Spleen (tissue), 7 donors: ENCODE data around the gene RFX1.

Experiments used
- CTCF ChIP-seq, 11 experiments: fragments of 200-600 bp in 7 of 11; fragments of 450-650 bp in 4 of 11; sonication (generic) in 4 of 11; IDR thresholded peaks in 8 of 11; conservative IDR thresholded peaks in 3 of 11; 1 replicate in 7 of 11; 2 replicates in 4 of 11; pipeline versions ENCODE4 v1.4.0 to v1.8.0; 2016 to 2021; ENCODE audit warnings: antibody characterized with exemption in 11 of 11, inconsistent platforms in 4 of 11, mild to moderate bottlenecking in 1 of 11
- POLR2AphosphoS5 ChIP-seq, 3 donors: sonication (generic); formaldehyde crosslinking; IDR thresholded peaks; one replicate each; pipeline ENCODE4 v1.5.1; 2017; ENCODE audit warnings: antibody characterized with exemption in 3 of 3
- donor health status: DM: no; HTN: no; CAD: no; lungs with moderate emphysema.
- donor health status: DM: no; HTN: no; CAD: no.
- donor health status: DM: no; HTN: no; CAD: no.

GRCh38 chr19:13964776-13965175 is 41.3 kb downstream of the RFX1 start:
- TF ChIP-seq CTCF (IDR thresholded peaks at IDR 0.05 in 8 of 11, conservative IDR thresholded peaks at IDR 0.05 in 3 of 11) (no peak), POLR2AphosphoS5 (IDR thresholded peaks at IDR 0.05) (no peak)
